GM12875 (cell line): ENCODE measurements around the gene TGM6.

Experiments used
- H3K4me3 ChIP-seq: one replicate; pipeline ENCODE4 v1.5.1; 2011; ENCODE audit warnings: low read depth, low read length, control low read depth
- TF ChIP-seq, protein P1 (sequence below): IDR thresholded peaks from 2 replicates; pipeline ENCODE4 v1.5.1; 2011; ENCODE audit warnings: low read depth, mild to moderate bottlenecking, control low read depth, inconsistent platforms, low read length, moderate library complexity, borderline replicate concordance; ENCODE audit not compliant: insufficient read depth

Gene TGM6

DNA sequence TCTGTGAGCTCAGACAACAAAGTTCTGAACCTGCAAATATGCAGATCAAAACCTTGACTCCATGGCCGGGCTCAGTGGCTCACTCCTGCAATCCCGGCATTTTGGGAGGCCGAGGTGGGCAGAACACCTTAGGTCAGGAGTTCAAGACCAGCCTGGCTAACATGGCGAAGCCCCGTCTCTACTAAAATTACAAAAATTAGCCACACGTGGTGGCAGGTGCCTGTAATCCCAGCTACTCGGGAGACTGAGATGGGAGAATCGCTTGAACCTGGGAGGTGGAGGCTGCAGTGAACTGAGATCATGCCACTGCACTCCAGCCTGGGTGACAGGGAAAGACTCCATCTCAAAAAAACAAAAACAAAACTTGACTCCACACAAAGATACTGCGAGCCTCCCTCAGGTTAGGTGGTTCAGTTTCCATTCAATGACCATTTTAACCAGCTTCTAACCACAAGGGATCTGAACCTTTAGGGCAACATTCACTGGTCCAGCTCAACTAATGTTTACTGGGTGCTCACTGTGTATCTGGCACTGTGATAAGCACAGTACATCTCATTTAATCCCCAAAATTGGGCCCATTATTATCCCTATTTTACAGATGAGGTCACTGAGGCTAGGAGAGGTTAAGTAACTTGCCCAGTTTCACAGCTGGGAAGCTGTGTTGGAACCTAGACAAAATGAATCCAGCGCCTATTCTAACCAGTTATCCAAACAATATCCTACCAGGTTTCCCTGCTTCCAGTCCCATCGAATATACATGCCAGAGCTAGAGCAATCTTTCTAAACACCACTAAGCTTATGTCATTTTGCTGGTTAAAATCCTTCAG lies 88.1 kb downstream of the TGM6 start:
- H3K4me3 ChIP-seq = peak overlapping the region; percentile 72
- TF ChIP-seq, protein P1, sequence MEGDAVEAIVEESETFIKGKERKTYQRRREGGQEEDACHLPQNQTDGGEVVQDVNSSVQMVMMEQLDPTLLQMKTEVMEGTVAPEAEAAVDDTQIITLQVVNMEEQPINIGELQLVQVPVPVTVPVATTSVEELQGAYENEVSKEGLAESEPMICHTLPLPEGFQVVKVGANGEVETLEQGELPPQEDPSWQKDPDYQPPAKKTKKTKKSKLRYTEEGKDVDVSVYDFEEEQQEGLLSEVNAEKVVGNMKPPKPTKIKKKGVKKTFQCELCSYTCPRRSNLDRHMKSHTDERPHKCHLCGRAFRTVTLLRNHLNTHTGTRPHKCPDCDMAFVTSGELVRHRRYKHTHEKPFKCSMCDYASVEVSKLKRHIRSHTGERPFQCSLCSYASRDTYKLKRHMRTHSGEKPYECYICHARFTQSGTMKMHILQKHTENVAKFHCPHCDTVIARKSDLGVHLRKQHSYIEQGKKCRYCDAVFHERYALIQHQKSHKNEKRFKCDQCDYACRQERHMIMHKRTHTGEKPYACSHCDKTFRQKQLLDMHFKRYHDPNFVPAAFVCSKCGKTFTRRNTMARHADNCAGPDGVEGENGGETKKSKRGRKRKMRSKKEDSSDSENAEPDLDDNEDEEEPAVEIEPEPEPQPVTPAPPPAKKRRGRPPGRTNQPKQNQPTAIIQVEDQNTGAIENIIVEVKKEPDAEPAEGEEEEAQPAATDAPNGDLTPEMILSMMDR = no peak

GRCh38 chr20:2469991-2470422 lies 89.3 kb downstream of the TGM6 start:
- TF ChIP-seq, protein P1 = no peak
- H3K4me3 ChIP-seq = peak overlapping the region; percentile 72

- H3K4me3 ChIP-seq = peak within 1 kb of the TSS; percentile 72
- TF ChIP-seq, protein P1 = no peak
Observed at GRCh38 chr20:2470423-2471193, 89.9 kb downstream of the TGM6 start, which contains the start of gene SNRPB. Gene SNRPB (minus strand): TSS chr20:2470789. CDS start chr20:2470690, 99 bp downstream.

DNA sequence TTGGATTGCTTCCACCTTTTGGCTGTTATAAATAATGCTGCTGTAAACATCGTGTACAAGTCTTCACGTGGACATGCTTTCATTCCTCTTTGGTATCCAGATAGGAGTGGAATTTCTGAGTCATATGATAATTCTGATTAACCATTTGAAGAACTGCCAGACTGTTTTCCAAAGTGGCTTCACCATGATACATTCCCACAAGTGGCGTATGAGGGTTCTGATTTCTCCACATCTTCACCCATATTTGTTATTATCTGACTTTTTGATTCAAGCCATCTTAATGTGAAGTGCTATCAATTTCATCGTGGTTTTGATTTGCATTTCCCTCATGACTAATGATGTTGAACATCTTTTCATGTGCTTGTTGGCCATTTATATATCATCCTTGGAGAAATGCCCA lies 92.8 kb downstream of the TGM6 start:
- TF ChIP-seq, protein P1 = no peak

DNA sequence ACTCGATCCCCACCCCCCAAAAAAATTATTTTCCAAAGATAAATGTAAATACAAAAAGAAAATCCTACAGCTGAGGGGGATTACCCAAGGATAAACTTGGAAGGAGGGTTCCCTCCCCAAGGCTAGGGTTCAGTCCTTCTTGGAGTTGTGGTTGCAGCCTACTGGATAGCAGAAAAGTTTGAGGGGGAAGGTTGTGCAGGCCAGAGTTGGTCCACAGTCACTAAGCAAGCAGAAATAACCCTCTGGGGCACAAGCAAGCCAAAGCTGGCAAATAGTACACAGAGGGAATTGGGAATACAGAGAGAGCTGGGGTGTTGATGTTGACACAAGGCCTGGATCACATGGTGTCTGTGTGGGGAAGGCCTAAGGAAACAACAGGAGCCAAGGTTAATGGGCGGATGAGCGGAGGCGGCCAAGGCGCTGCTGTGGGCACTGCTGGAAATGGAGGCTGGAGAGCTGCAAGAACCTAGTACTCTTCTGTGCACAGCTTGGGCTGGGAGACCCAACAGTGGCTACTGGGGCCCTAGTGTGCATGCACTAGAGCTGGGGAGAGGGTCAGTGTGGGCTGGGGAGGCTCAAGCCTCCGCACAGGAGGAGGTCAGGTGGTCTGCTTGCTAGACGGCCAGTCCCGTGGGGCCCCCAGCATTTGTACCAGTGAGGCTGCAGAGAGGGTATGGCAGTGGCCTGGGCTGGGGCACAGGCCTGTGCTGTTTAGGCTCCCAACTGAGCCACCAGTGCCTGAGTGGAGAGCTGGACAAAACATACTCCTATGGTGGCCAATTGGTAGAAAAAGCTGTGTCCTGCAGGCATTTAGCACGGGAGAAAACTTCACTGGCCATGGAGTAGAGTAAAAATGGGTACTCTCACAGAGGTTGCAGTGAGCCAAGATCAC lies 95.4 kb downstream of the TGM6 start:
- TF ChIP-seq, protein P1 = no peak

More for the DNA sequence above, 92.8 kb downstream of the TGM6 start:
- no peak overlapping the region for H3K4me3 ChIP-seq

GRCh38 chr20:2476742-2477615 lies 96.3 kb downstream of the TGM6 start:
- no peak overlapping the region for H3K4me3 ChIP-seq
- TF ChIP-seq, protein P1 = 0 out of 2 replicates have a peak, but pooled peaks have one; percentile 10

More for the DNA sequence above, 95.4 kb downstream of the TGM6 start:
- H3K4me3 ChIP-seq = no peak overlapping the region
